AG10803 (cell line): ENCODE results near the gene PACS1.

Experiments
- DNase-seq: peaks from one replicate; pipeline ENCODE4 v3.0.0; 2010; ENCODE audit warnings: low read depth
- H3K4me3 ChIP-seq: 2 replicates; pipeline ENCODE4 v1.5.1; 2011; ENCODE audit warnings: mild to moderate bottlenecking, low read length, control low read depth
- CTCF ChIP-seq: conservative IDR thresholded peaks from 2 replicates; pipeline ENCODE4 v1.5.1; 2011; ENCODE audit warnings: mild to moderate bottlenecking, low read length, control low read depth, inconsistent platforms

Gene PACS1

DNA sequence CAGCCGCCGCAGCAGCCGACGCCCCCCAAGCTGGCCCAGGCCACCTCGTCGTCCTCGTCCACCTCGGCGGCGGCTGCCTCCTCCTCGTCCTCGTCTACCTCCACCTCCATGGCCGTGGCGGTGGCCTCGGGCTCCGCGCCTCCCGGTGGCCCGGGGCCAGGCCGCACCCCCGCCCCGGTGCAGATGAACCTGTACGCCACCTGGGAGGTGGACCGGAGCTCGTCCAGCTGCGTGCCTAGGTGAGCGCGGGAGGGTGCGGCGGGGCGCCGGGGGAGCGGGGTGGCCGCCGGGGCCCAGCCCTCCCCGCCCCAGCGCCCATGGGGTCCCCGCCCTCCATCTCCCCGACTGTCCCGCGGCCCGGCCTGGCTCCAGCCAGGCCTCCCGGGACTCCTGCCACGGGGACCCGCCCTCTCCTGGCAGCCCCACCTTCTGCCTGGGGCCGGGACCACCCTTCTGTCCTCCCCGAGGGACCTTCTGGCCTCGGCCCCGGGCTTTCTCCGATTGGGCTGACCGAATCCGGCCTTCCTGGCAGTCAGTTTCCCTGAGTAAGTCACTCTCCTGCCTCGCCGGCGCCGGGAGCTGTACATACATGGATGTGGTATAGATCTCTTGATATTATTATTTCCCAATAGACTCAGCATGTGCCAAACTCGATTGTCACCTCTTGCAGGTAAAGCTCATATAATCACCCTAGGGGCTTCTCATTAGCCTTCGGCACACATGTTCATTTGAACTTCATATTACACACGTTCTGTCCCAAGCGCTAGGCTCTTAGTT is 720 bp downstream of the PACS1 start:
- no peak for TF ChIP-seq CTCF
- peak; percentile 28 for DNase-seq
- H3K4me3 ChIP-seq: peak overlapping the region; percentile 72

- peak overlapping the region; percentile 72 for H3K4me3 ChIP-seq
- no peak for TF ChIP-seq CTCF
- DNase-seq: no peak
These were observed 1.3 kb downstream of the PACS1 start for GRCh38 chr11:66071381-66071801.

DNA sequence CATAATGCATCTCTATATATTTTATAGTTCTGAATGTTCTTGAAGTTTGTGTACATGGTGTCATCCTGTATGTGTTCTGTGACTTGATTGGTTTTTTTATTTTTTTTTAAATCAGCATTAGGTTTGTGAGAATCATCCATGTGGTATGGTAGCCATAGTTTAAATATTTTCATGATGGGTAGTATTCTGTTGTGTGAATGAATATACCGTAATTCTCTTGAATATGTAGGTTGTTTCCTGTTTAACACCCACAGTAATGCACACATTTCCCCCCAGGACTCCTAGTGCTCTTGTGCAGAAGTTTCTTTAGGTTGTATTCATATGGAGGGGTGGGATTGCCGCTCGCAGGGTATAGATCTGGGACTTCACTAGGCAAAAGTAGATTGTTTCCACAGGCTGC is 2.0 kb downstream of the PACS1 start:
- DNase-seq: no peak
- peak overlapping the region; percentile 72 for H3K4me3 ChIP-seq
- no peak for TF ChIP-seq CTCF

GRCh38 chr11:66072518-66072917 is 2.4 kb downstream of the PACS1 start:
- no peak for TF ChIP-seq CTCF
- H3K4me3 ChIP-seq: no peak overlapping the region; the same call in 1 of the 2 replicates

GRCh38 chr11:66073669-66074068 is 3.6 kb downstream of the PACS1 start:
- no peak for TF ChIP-seq CTCF
- H3K4me3 ChIP-seq: no peak overlapping the region
- no peak for DNase-seq

More at GRCh38 chr11:66072518-66072917, 2.4 kb downstream of the PACS1 start:
- DNase-seq: no peak

DNA sequence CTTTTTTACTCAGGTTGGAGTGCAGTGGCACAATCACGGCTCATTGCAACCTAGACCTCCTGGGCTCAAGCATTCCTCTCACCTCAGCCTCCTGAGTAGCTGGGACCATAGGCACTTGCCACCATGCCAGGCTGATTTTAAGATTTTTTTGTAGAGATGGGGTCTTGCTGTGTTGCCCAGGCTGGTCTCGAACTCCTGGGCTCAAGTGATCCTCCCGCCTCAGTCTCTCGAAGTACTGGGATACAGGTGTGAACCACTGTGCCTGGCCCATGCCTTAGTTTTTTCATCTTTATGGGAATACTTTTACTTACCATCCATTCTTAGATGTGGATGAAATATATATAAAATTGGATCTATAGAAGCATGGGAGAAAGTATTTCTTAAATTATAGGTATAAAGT is 5.2 kb downstream of the PACS1 start:
- TF ChIP-seq CTCF: no peak
- DNase-seq: no peak
- H3K4me3 ChIP-seq: no peak overlapping the region

GRCh38 chr11:66076561-66076960 is 6.5 kb downstream of the PACS1 start:
- peak; percentile 78 for DNase-seq
- H3K4me3 ChIP-seq: no peak overlapping the region
- TF ChIP-seq CTCF: no peak
